HepG2 (cell line): ENCODE results near the gene GPS1. TPM values are rescaled to one million over a fixed set of nuclear protein-coding genes. Genes with fewer than 3 reads are reported as not detected.
A peak's percentile ranks its signal among the peaks of the same experiment; 100 is the strongest.

ENCODE experiments used
- CENPT ChIP-seq: sonication (generic); formaldehyde crosslinking; IDR thresholded peaks from 2 replicates; pipeline ENCODE4 v1.8.0; 2022; ENCODE audit warnings: low read depth, mild to moderate bottlenecking, moderate library complexity, missing genetic modification reagents
- FIP1L1 ChIP-seq: fragments of 200-400 bp; formaldehyde crosslinking; IDR thresholded peaks from 2 replicates; pipeline ENCODE4 v1.6.1; 2018; ENCODE audit warnings: low read depth, mild to moderate bottlenecking, low read length, moderate library complexity, borderline replicate concordance; ENCODE audit not compliant: insufficient read depth
- MAX ChIP-seq: IDR thresholded peaks from 2 replicates; pipeline ENCODE4 v1.6.1; 2012; ENCODE audit warnings: inconsistent platforms
- NCOA2 ChIP-seq: sonication (generic); formaldehyde crosslinking; IDR thresholded peaks from 2 replicates; pipeline ENCODE4 v1.8.0; 2022; ENCODE audit warnings: inconsistent platforms
- PBX2 ChIP-seq: IDR thresholded peaks from 2 replicates; pipeline ENCODE4 v1.6.1; 2016; ENCODE audit warnings: control low read depth
- SCMH1 ChIP-seq: sonication (generic); formaldehyde crosslinking; IDR thresholded peaks from 2 replicates; pipeline ENCODE4 v1.9.0; 2021; ENCODE audit warnings: missing genetic modification reagents, mild to moderate bottlenecking, borderline replicate concordance
- SNAI1 ChIP-seq: sonication (generic); formaldehyde crosslinking; IDR thresholded peaks from 2 replicates; pipeline ENCODE4 v1.5.0; 2020; ENCODE audit warnings: mild to moderate bottlenecking, missing genetic modification reagents, borderline replicate concordance
- TSC22D2 ChIP-seq: sonication (generic); formaldehyde crosslinking; IDR thresholded peaks from 2 replicates; pipeline ENCODE4 v1.5.1; 2020; ENCODE audit warnings: missing genetic modification reagents, mild to moderate bottlenecking, borderline replicate concordance
- ZBTB33 ChIP-seq: sonication (generic); formaldehyde crosslinking; IDR thresholded peaks from 2 replicates; pipeline ENCODE4 v1.4.0; 2020; ENCODE audit warnings: missing genetic modification reagents
- ZBTB43 ChIP-seq: sonication (generic); formaldehyde crosslinking; conservative IDR thresholded peaks from 2 replicates; pipeline ENCODE4 v1.4.0; 2020; ENCODE audit warnings: missing genetic modification reagents
- ZFX ChIP-seq: sonication (generic); formaldehyde crosslinking; IDR thresholded peaks from 2 replicates; pipeline ENCODE4 v1.4.0; 2020; ENCODE audit warnings: mild to moderate bottlenecking, low read depth, missing genetic modification reagents, moderate library complexity
- ZNF234 ChIP-seq: sonication (generic); formaldehyde crosslinking; conservative IDR thresholded peaks from 2 replicates; pipeline ENCODE4 v1.5.1; 2020; ENCODE audit warnings: mild to moderate bottlenecking, missing genetic modification reagents
- ZNF280D ChIP-seq: sonication (generic); formaldehyde crosslinking; IDR thresholded peaks from 2 replicates; pipeline ENCODE4 v1.5.1; 2020; ENCODE audit warnings: mild to moderate bottlenecking, missing genetic modification reagents
- ZNF33A ChIP-seq: sonication (generic); formaldehyde crosslinking; IDR thresholded peaks from 2 replicates; pipeline ENCODE4 v1.5.1; 2020; ENCODE audit warnings: missing genetic modification reagents, mild to moderate bottlenecking, moderate library complexity, borderline replicate concordance
- ZNF510 ChIP-seq: sonication (generic); formaldehyde crosslinking; IDR thresholded peaks from 2 replicates; pipeline ENCODE4 v1.4.0; 2020; ENCODE audit warnings: low read depth, mild to moderate bottlenecking, missing genetic modification reagents
- ZNF878 ChIP-seq: sonication (generic); formaldehyde crosslinking; IDR thresholded peaks from 2 replicates; pipeline ENCODE4 v1.8.1; 2023; ENCODE audit warnings: mild to moderate bottlenecking, missing genetic modification reagents, moderate library complexity
- polyA plus RNA-seq, 8 experiments: library from polyadenylated mRNA; depleted of rRNA in 3 of 8; stranded (reverse) in 7 of 8; unstranded in 1 of 8; fragments of >200 nt; fragmentation: Illumina TruSeq in 4 of 8; extraction: Trizol in 4 of 8; gene quantifications; 2 replicates each; pipeline versions ENCODE4 v1.2.1 to v1.2.3, GENCODE V29; 2011 to 2016; ENCODE audit warnings: low read depth in 4 of 8, missing spikeins in 1 of 8, mixed read lengths in 1 of 8; ENCODE audit not compliant: insufficient read depth in 1 of 8
- total RNA-seq, 5 experiments: library from RNA; depleted of rRNA; stranded (reverse); fragments of >200 nt; fragmentation: Illumina TruSeq; extraction: Trizol; gene quantifications; 2 replicates each; pipeline ENCODE4 v1.2.3, GENCODE V29; 2016; ENCODE audit warnings: low read depth in 1 of 5

The GPS1 gene
- total and polyA plus RNA-seq, 2 of the 13 experiments (the other 11 are each of a cell fraction or from before 2014, with no cell fraction given) = 124 to 128 TPM

- TF ChIP-seq ZFX (CRISPR knock-in tag) (peak; percentile 63), ZBTB43 (CRISPR knock-in tag) (0 out of 2 replicates have a peak, but pooled peaks have one; percentile 13), ZBTB33 (CRISPR knock-in tag) (peak; percentile 84), ZNF280D (CRISPR knock-in tag) (no peak; the same call in 1 of the 2 replicates), ZNF33A (CRISPR knock-in tag) (no peak), SNAI1 (no peak), FIP1L1 (no peak), NCOA2 (CRISPR knock-in tag) (no peak), PBX2 (CRISPR knock-in tag) (no peak), CENPT (no peak), ZNF878 (CRISPR knock-in tag) (no peak), ZNF510 (CRISPR knock-in tag) (no peak), ZNF234 (CRISPR knock-in tag) (no peak), MAX (no peak), SCMH1 (no peak), TSC22D2 (CRISPR knock-in tag) (no peak)
Observed at GRCh38 chr17:82098939-82099763, 47.5 kb downstream of the GPS1 start (continued).
